Stimulated activated CD4-positive, alpha-beta T cell treated with anti-CD3 and anti-CD28 coated beads, Interleukin-1b, Interleukin-23, amount 100 ng/mL, for 4 hours (primary cell): ENCODE measurements around the gene TTC28.

ENCODE experiments used
- DNase-seq, 2 donors: peaks; one replicate each; pipeline ENCODE4 v3.0.0-alpha.2; 2020; ENCODE audit warnings: low read depth in 2 of 2

Gene TTC28

GRCh38 chr22:27988704-27989103, 690.9 kb downstream of the TTC28 start:
- no peak for DNase-seq

DNA sequence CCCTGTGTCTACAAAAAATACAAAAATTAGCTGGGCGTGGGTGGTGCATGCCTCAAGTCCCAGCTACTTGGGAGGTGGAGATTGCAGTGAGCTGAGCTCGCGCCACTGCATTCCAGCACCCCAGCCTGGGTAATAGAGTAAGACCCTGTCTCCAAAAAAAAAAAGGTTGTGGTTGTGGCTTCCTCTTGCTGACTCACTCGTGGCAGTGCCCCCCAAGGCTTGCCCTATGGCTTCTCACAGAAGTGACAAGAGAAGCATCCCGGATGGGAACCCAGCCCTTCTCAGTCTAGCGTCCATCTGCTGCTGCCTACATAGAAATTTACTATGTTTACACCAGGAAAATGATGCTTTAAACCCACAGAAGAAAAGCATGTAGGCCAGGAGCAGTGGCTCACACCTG, 692.1 kb downstream of the TTC28 start:
- no peak for DNase-seq

- no peak for DNase-seq
These were observed 692.7 kb downstream of the TTC28 start for GRCh38 chr22:27986937-27987336.

GRCh38 chr22:27986459-27986858, 693.2 kb downstream of the TTC28 start:
- DNase-seq: no peak

- DNase-seq: no peak
These were observed 694.0 kb downstream of the TTC28 start for GRCh38 chr22:27985323-27986275.

GRCh38 chr22:27984723-27985122, 694.9 kb downstream of the TTC28 start:
- no peak for DNase-seq

DNA sequence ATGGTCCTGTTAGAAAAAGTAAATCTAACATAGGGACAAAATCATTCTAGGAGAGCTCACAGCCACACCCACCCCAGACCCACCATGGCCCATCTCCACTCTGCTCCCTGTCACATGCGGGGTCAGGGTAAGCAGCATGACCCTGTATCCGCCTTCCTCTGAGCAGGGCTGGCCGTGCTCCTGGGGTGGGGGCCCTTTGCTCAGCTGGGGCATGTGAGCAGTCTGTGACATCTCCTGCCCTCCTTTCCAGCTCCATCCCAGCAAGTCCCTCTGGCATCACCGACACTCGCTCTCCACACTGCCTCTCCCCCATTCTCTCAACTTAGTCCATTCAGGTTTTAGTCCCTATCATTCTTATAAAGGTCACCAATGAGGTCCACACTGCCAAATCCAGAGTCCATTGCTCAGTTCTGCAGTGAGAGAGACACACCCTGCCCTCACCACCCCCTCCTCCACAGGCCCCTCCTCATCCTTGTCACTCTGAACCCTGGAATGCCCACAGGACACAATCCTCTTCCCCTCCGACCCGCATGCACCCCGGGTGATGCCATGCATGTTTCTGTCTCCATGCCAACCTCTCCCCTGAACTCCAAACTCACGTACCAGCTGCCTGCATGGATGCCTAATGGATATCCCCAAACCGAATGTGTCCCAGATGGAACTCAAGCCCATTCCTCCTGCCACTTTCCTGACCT, 695.5 kb downstream of the TTC28 start:
- no peak for DNase-seq

DNA sequence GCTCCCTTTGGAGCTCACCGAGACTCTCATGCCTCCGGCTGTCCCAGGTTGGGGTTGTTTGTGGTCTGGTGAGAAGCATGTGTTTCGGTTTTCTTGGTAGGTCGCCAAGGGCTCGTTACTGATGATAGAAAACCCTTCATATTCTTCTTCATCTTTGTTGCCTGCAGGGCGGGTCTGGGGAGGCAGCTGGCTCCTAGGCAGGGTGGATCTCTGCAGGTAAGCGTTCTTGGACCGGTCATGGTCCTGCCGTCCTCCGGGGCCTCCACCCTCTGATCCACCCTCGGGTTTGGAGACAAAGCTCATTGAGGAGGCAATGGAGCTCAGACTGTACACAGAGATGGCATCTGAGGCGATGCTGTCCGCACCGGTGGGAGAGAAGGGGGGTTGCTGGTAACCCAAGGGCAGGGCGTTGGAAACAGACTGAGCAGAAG, 696.3 kb downstream of the TTC28 start:
- DNase-seq: no peak

DNA sequence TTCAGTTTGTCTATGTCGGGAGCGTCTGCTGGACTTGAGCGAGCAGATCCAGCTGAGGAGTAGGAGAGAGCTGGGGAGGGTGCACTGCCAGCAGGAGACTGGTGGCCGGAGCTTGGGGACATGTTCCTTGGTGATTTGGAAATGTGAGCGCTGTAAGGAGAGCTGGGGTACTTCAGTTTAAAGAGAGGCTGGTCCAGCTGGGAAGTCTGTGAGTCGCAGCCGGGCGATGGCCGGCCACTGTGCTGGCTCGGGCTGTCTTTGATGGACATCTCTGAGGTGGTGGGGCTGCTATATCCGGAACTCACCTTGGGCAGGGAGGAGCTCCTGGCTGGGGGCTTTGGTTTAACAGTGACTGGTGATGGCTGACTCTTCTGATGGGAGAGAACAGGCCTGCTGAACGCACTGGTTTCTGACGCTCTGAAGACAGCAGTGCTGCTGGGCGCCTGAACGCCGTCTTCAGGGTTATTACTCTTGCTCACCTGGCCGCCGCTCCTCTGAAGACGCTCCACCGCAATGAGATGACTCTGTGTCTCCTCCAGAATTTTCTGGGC, 696.9 kb downstream of the TTC28 start:
- DNase-seq: no peak

GRCh38 chr22:27982106-27982505, 697.5 kb downstream of the TTC28 start:
- no peak for DNase-seq

DNA sequence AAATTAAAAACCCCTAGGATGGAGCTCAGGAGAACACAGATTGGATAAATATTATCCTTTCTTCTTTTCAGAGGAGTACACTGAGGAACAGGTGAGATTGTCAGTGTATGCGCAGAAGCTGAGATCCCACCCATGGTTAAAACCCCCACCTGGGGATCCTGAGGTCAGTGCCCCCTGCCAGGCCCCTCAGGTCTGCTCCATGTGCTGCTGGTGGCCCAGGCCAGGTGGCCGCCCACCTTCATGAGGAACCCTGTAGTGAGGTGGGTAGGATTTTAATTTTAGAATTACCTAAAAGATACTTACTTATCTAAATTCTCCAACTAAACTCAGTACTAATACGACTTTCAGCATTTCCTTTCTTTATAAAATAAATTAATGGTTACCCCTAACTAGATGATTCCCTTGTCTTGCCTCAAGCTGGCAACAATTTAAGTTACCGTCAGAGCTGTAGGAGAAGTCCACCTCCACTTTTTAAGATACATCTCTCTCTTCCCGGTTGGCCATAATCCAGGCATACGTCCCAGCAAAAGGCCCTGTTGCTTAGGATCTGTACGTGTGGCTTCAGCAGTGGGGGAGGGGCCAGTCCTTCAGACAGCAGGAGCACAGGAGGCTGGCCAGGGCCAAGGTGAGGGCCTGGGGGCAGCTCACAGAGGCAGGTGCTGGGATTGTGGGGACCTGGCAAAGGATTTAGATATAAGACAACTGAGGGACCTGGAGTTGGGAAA, 699.1 kb downstream of the TTC28 start:
- no peak for DNase-seq

DNA sequence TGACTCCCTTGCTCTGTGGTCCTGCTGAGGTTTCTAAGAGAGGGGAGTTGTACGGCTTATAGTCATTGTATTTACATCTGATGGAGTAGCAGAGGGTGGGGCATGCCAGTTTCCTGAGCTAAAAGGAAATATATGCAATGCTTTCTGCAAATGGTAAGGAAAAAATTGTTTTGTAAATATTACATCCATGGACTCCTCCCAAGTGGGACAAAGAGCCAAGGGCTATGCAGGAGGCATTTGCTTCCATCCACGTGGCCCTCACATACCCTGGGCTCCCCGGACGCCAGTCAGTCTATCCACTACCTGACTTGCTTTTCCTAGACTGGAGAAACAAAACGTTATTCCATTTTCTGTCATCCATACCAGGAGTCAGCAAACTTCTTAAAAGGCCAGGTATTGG, 700.8 kb downstream of the TTC28 start:
- no peak for DNase-seq

- DNase-seq: no peak
These were observed 701.3 kb downstream of the TTC28 start for GRCh38 chr22:27978317-27978716.

DNA sequence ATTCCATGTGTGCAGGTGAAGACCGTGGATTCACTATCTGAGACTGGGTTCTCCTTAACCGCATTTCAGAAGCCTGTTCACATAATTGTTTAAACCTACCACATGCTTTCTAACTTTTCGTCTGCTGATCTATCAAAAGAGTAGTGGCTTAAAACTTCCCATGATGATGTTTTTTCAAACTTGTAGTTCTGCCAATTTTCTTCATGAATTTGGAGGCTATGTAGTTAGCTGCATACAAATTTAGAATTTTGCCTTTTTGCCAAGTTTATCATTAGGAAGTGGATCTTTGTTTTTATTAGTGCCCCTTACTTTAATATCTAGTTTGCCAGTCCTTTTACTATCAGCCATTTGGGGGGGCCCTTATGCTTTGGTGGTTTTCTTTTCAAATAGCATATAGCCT, 703.1 kb downstream of the TTC28 start:
- no peak for DNase-seq

- no peak for DNase-seq
These were observed 704.1 kb downstream of the TTC28 start for GRCh38 chr22:27975381-27976013.

GRCh38 chr22:27973846-27974245, 705.8 kb downstream of the TTC28 start:
- DNase-seq: no peak

- DNase-seq: no peak
These were observed 706.6 kb downstream of the TTC28 start for GRCh38 chr22:27972732-27973698.

- no peak for DNase-seq
These were observed 707.7 kb downstream of the TTC28 start for GRCh38 chr22:27971926-27972325.

GRCh38 chr22:27970596-27971220, 708.9 kb downstream of the TTC28 start:
- DNase-seq: no peak
